GM21360 (cell line): ENCODE results near the gene HCFC2.
"Not testable (repeated sequence)": the region's sequence is repeated elsewhere in the genome, so short reads cannot be mapped to it uniquely, and the experiment has no call there.

ENCODE experiments used
- ATAC-seq: cut with Tn5 transposase; IDR thresholded peaks from one replicate; pipeline ENCODE4 v1.9.1; 2021; ENCODE audit warnings: mild to moderate bottlenecking, moderate library complexity; ENCODE audit not compliant: unreplicated experiment

The HCFC2 gene

DNA sequence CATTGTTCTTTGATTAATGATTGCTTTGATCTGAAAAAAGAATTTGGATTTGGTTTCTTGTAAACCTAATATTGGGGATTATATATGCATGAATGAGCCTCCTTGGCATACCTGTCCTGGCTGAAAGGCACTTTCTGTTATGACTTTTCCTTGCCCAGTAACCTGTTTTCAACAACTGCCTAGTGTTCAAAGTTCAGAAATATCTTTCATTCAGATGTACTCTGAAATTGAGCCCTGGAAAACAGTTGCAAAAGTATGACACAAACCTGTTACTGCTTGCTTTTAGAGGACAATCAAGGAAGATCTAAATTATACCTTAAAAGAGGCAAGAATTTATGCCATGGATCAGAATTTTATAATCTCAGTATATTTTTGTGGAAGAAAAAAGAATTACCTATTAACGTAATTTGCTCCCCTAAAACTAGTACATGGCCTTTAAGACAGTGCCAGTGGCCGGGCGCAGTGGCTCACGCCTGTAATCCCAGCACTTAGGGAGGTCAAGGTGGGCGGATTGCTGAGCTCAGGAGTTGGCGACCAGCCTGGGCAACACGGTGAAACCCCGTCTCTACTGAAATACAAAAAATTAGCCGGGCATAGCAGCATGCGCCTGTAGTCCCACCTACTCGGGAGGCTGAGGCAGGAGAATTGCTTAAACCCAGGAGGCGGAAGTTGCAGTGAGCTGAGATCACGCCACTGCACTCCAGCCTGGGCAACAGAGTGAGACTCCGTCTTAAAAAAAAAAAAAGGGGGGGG lies 50.7 kb downstream of the HCFC2 start:
- not testable (repeated sequence) for ATAC-seq

DNA sequence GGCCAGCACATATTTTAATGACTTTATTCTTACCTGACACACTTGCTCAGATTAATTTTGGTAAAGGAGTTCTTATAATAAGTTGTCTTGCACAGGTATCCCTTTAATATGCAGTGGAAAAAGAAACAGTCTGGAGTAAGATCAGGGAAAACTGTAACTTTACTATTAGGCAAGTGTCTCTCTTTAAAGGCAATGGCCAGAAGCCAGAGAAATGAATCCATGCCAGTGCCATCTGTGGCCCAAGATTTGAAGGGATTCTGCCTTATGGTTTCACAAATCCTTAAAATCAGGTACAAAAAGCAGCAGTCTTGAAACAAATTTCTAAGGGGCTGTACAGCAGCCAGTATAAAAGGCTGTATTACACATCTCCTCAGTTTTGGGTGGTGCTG lies 51.2 kb downstream of the HCFC2 start:
- ATAC-seq, result no peak

DNA sequence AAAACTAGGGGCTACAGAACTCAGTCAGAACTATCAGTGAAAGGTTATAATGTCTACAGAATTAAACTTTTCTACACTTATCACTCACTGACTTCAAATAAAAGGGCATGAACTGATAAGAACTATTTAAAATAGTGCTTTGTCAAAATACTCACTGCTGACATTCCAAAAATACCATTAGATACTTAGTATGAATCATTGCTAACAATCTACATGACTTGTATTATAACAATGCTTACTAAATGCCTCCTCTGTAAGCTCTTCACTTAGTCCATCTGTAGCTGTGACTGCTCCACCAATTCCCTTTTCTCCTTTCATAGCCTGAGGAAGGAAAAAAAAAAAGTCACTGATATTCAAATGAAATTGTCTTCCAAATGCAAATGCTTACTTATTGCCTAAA lies 56.7 kb downstream of the HCFC2 start:
- no peak for ATAC-seq

DNA sequence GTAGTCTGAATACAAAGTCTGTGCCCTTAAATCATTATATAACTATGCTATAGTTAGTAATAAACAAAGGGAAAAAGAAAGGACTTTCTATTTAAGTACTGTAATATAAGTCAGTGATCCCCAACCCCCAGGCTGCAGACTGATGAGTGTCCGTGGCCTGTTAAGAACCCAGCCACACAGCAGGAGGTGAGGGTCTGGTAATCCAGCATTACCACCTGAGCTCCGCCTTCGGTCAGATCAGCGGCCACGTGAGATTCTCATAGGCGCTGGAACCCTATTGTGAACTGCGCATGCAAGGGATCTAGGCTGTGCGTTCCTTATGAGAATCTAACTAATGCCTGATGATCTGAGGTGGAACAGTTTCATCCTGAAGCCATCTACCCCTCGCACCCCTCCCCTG lies 58.0 kb downstream of the HCFC2 start:
- no peak for ATAC-seq

DNA sequence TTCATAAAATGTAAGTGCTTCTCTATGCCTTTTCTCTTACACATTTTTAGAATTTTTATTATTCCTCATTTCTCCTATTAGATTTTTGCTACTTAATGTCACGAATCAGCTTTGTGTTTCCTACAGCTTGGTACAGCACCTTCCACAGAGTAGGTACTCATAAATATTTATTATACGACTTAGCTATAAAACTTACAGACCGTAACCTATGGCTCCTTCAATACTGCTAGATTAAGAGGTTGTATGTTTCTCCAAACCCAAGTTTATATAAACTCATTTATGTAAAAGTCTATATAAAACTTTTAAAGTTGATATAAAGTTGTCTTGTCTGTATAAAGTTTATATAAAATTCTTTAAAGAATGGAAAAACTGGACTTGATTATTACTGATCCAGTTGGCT lies 62.2 kb downstream of the HCFC2 start:
- ATAC-seq, result no peak

DNA sequence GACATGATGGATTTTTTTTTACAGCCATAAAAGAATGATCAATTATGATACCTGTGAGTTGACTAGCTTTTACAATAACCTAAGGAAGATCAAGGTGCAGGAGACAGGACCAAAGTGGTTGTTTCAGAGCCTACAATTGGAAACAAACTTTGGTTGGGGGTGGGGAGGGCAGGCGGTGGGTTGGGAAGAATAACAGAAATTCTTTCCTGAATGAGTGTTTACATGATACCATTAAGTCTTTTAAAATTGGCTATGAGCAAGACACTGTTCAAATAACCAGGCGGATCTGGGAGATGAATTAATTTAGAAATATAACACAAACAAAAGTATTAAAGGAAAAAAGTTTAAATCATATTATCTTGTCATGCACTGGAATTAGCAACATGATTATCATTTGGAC lies 66.4 kb downstream of the HCFC2 start:
- ATAC-seq, result no peak

DNA sequence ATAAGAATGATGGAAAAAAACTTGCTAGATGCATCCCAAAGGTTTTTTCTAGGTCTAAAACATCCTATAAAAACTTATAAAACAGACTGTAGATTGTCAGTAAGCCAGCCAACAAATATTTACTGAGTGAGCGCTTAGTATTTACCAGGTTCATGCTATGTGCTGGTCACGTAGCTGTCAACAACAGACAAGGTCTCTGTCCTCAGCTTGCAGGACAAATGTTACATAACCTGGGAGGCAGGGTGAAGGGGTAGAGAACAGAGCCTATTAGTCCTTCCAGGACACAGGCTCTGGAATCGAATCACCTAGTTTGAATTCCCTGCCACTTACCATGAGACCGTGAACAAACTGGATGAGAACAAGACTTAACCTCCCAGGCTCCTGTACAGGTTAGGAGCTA lies 67.3 kb downstream of the HCFC2 start:
- no peak for ATAC-seq

DNA sequence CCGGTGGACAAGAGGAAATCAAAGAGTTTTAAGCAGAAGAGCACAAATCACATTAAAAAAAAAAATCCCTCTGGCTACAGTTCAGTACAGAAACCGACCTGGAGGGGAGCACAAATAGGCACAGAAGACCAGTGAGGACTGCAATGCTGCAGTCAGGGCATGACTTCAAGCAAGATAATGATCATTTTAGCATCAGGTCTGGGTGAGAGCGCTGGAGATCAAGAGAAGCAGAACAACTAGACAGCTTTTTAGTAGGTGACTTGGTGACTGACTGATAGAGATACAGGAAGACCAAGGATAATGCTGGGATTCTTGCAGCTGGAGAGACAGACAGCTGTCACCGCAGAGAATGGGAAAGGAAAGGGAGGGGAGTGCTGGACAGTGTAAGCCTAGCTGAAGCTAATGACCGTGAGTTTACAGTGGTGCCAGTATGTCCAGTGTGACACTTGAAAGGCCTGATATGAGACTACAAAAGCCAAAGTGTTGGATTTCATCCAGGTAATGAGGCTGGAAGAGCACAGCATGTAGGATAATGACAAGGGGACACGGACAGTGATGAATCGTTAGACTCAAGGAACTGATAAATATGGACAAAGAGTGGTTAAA lies 68.1 kb downstream of the HCFC2 start:
- no peak for ATAC-seq

DNA sequence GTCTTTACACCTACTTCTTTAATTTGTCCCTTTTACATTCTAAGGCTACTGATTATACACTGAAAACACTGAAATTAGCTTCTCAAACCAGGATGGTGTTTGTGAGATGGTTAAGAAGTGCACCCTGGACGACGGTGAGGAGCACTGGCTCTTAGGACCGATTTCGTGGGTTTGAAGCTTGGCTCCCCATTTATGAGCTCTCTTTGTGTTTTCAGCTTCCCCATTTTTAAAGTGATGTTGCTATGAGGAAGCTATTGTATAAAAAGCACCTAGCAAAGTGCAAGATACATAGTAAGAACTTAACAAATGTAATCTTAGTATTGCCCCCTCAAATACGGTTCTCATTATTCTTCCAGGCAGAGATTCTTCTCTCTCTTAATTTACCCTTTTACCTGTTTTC lies 69.0 kb downstream of the HCFC2 start:
- no peak for ATAC-seq

DNA sequence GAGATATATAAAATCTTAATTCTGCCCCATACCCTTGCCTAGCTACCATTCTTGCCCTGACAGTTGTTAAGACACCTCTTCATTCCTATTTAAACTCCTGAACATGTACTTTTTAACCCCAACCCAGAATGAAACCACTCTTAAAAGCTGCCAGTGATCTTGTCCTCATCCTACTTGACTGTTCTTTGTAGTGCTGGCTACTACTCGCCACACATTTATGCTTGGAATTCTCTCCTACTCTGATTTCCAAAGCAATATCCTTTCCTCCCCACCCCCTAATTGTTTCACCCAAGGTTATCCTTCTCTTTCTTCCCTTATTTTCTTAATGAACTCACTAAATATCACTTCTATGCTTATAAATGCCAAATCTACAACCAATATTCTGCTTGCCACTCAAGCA lies 69.5 kb downstream of the HCFC2 start:
- ATAC-seq, result no peak

DNA sequence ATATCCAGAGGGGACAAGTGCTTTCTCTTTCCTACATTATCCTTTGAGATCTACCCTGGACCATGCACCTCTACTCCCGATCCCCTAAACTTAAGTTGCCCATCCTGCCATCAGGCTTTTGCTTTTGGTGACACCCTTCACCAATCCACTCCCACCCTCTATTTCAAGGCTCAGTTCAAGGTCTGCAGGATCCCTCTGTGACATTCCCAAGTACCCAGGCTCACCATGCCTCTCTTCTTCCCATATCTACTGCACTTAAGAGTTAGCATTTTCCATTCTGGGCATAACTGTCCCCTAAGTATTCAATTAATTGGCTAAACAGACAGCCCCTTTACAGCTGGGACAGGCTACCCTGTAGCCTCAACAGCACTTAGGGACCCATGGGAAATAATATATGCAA lies 70.6 kb downstream of the HCFC2 start:
- ATAC-seq, result no peak

DNA sequence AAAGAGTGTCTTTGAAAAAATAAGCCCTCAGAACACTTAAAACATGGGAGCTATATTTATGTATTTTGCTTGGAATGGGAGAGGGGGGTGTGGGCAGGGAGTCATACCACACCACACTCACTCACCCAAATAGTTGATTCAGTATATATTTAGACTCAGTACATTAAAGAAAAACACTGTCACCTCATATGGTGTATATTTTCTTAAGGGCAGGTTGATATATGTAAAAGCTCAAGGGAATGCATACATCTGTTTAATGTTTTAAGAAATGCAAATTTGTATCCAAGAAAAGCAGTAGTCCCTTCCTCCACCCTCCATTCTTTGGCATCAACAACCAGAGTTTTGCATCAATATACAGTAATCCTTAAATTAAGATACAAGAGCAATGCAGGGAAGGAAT lies 72.2 kb downstream of the HCFC2 start:
- ATAC-seq, result no peak

DNA sequence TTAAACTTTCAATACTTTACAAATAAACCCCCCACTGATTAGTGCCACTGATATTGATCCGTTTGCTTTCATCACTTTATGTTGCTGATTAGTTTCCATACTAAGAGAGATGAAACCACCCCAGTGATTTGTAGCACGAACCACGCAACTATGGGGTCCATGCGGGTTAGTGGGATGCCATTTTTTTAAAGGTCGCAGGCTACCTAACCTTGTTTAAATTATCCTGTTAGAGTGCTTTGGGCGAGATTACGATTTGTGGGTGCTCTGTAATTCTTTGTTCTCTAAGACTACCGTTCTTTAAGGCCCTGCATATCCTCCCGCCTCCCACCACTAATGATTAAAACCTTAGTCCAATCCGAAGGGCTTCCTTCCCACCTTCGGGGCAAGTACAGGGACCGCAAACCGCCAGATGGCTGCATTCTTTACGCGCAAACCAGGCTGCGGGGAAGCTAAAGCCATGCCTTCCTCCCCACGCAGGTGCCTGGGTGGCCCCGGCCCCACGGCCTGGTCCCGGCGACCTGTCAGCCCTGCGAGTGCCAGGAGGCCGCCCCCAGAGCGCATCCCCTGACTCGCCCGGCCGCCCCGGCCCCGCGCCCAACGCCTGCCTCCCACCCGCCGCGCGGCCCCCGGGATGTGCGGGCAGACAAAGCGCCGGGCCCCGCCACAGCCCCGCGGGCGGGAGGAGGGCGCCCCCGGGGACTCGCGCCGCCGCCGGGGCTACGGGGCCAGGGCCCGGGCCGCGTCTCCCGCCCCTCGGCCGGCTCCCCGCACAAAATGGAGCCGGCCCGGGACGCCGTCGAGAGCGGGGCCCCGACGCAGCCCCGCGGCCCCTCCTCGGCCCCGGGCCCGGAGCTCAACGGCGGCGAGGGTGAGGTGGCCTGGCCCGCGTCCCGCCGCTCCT lies 72.9 kb downstream of the HCFC2 start:
- ATAC-seq, result peak; percentile 26

DNA sequence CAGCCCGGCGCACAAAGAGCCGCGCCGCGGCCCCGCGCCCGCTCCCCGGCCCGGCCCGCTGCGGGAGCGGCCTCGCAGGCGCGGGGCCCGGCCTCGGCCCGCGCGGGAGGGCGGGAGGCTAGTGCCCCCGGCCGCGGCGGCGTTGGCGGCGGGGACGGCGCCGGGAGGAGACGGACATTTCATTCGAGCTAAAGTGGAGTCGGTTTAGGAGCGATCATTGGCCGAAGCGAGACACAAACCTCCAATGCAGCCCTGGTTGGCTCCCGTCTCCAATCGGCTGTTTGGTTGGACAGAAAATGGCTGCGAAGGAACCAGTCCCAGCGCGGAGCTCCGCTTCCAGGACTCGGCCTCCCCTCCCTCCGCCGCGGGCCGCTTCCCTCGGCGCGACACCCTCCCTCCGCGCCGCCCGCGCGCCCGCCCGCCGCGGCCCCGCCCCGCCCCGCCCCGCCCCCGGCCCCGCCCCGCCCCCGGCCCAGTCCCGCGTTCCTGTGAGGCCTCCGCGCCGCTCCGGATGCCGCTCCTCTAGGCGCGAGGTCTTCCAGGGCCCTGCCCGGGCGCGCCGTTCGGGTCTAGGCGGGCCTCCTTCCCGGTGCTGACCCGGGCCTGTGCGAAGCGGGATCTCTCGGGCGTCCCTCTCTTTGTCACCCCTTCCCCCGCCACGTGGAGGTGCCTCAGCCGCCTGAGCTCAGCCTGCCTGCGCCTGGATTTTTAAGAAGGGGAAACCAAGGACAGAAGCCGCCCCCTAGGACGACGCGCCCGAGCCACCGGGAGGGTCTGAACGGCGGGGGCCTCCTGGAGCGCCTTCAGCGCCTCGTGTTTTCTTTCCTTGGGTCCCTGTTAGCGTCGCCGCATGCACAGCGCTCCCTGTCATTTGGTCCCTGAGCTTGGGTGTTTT lies 73.8 kb downstream of the HCFC2 start, which contains the start of gene NFYB:
Gene NFYB (minus strand): TSS at position 309 of the 895 bp plus-strand sequence. CDS start 2,757 bp downstream, outside the sequence.
- ATAC-seq, result peak; percentile 83

DNA sequence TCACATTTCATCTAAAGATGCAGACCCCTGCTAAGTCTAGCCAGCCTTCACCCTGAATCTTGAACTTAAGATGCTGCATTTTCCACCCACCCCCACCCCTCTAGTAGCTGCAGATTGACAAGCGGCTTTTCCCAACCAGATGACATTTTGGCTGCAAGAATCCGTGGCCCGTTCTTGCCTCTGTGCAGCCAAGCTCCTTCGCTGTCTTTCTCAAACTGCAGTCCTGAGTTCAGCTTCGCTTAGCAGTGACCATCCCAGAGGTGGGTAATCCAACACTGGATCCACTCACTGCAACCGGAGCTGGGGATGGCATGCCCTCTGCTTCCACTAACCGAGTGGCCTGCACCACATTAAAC lies 74.4 kb downstream of the HCFC2 start:
- no peak for ATAC-seq

DNA sequence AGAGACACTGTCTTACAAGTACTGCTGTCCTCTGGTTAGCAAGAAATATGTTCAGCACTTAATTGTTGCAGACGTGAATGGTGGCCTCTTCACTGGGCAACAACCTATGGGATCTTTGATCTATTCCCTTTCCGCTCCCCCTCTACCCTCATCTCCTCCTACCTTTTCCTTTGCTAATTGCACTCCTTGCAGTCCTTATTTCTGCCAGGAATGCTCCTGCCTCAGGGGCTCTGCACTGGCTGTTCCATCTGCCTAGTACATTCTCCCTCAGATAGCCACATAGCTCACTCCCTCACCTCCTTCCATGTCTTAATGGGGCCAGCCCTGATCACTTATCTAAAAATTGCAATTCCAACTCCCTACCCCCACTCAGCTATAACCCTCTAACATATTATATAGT lies 78.2 kb downstream of the HCFC2 start:
- ATAC-seq, result no peak

DNA sequence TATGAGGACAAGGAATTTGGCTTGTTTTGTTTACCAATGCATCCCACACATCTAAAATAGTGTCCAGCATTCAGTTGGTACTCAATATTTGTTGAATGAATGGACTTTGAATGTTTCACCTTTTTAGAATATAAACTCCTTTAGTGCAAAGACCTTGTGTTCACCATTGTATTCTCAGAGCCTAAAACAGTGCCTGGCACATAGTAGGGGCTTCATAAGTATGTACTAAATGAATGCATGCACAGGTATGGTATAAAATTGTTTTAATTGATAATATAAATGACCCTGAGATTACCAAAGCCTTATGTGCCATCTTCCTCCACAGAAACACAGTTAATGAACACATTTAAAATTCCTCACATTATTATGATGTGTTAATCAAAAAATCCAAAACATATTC lies 78.7 kb downstream of the HCFC2 start:
- no peak for ATAC-seq

DNA sequence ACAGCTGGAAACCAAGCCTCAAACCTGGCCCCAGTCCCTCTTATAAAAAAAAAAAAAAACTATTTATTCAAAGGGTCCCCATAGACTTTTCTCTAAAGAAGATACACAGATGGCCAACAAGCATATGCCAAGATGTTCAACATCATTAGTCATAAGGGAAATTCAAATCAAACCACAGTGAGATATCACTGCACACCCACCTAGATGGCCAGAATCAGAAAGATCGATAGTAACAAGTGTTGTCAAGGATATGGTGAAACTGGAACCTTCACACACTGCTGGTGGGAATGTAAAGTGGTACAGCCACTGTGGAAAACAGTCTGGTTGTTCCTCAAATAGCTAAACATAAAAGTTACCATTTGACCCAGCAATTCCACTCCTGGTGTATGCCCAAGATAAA lies 79.6 kb downstream of the HCFC2 start:
- no peak for ATAC-seq

DNA sequence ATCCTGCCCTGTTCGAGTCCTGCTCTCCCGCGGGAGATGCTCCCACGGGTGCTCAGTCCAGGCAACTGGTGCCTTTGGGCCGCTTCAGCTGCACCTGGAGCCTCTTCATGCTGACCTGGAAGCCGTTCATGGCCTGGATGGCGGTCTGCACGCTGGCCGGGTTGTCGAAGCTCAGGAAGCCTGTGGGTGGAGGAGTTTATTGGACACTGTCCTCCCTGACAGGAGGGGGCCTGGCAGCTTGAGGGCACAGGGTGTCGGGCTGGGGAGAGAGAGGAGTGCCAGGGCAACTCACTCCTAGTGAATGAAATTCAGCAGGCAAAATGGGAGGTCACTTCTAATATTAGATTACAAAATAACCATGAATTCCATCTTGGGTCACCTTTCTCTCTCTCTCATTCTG lies 83.0 kb downstream of the HCFC2 start:
- ATAC-seq, result no peak

DNA sequence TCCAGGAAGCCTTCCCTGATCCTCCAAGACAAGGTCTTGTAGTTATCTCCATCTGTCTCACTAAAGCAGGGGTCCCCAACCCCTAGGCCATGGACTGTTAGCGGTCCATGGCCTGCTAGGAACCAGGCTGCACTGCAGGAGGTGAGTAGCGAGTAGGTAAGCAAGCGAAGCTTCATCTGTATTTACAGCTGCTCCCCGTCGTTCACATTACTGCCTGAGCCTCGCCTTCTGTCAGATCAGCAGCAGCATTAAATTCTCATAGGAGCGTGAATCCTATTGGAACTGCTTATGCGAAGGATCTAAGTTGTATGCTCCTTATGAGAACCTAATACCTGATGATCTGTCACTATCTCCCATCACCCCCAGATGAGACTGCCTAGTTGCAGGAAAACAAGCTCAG lies 86.1 kb downstream of the HCFC2 start:
- ATAC-seq, result no peak

DNA sequence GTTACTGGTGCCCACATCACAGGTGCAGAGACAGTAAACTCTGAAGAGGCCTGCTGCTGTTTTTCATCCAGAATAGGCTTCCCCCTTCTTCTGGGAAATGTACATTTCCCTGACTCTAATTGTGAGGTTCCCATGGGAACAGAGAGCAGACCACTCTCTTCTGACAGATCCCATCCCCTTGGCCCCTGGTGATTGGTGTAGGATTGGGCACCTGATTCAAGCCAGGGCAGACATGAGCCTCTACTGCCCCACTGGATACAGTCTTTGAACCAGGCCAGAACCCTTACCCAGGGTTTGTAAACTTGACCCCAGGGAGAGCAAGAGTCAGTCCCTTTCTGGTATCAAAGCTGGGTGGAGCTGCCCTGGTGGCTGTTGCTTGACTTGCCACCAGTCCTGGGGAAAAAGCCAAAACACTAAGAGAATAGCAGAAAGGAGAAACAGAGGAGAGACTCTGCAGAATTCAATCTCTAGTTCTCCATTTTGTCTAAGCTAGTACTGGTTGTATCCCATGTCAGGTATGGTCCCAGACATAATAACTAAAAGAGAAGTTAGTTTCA lies 88.4 kb downstream of the HCFC2 start:
- no peak for ATAC-seq
